HepG2 (cell line): ENCODE data around the gene ABCA2. TPM values are rescaled to one million over a fixed set of nuclear protein-coding genes. Genes with fewer than 3 reads are reported as not detected.

Experiments
- ATAC-seq: fragments of 200-7000 bp; cut with Tn5 transposase; 3 replicates; pipeline ENCODE4 v1.9.1; 2020; ENCODE audit warnings: mild to moderate bottlenecking, moderate library complexity
- BruUV-seq: library from RNA; stranded (reverse); fragments of 400-500 nt; replicated peaks from 2 replicates; lab custom pipeline; 2021; lab: Mats Ljungman, UMichigan
- CTCF ChIA-PET: fragments of 300-600 bp; formaldehyde crosslinking; extraction: SDS; loops from one replicate; lab custom pipeline; 2021; ENCODE audit warnings: low total read pairs, inconsistent platforms, low intra/inter-chr PET ratio; lab: Yijun Ruan, JAX
- POLR2A ChIA-PET: fragments of 350-600 bp; sonication (Branson Sonifier 250); formaldehyde crosslinking; loops from one replicate; lab custom pipeline; 2020; ENCODE audit warnings: antibody characterized with exemption, inconsistent platforms; lab: Yijun Ruan, JAX
- DNase-seq: peaks from one replicate; pipeline ENCODE4 v3.0.0-alpha.2; 2015; ENCODE audit warnings: low spot score
- FAIRE-seq: peaks from 3 replicates; lab custom pipeline; 2011; peaks lifted over from hg19 to GRCh38; lab: Jason Lieb, UNC
- H2AFZ ChIP-seq: one replicate; pipeline ENCODE4 v1.6.1; 2011; ENCODE audit warnings: low read length, inconsistent platforms
- H3K27ac ChIP-seq: fragments of 300-600 bp; 3 replicates; pipeline ENCODE4 v1.8.0; 2011; ENCODE audit warnings: mixed run types, mild to moderate bottlenecking, mixed read lengths, low read length, inconsistent platforms; ENCODE audit not compliant: insufficient read depth; ENCODE audit errors: extremely low read length
- H3K27me3 ChIP-seq, 2 experiments: fragments of 200-600 bp in 1 of 2; 2 replicates in 1 of 2; 3 replicates in 1 of 2; pipeline versions ENCODE4 v1.6.0 to v1.8.0; 2011; ENCODE audit warnings: low read length in 2 of 2, mild to moderate bottlenecking in 2 of 2, moderate library complexity in 2 of 2, inconsistent platforms in 1 of 2; ENCODE audit not compliant: insufficient read depth in 2 of 2, control insufficient read depth in 1 of 2
- H3K36me3 ChIP-seq, 2 experiments: fragments of 200-600 bp in 1 of 2; replicated peaks in 1 of 2; 2 replicates in 1 of 2; 3 replicates in 1 of 2; pipeline versions ENCODE4 v1.5.1 to v1.8.0; 2011; ENCODE audit warnings: low read length in 2 of 2, inconsistent platforms in 1 of 2; ENCODE audit not compliant: insufficient read depth in 2 of 2, control insufficient read depth in 1 of 2
- H3K4me1 ChIP-seq: 2 replicates; pipeline ENCODE4 v1.5.1; 2012; ENCODE audit warnings: low read length, inconsistent platforms; ENCODE audit not compliant: insufficient read depth
- H3K4me2 ChIP-seq: 2 replicates; pipeline ENCODE4 v1.6.0; 2011; ENCODE audit warnings: low read depth, low read length, inconsistent platforms
- H3K4me3 ChIP-seq, 3 experiments: fragments of 200-600 bp in 1 of 3; sonication (generic), shearing (Covaris generic) in 1 of 3; replicated peaks in 1 of 3; 2 replicates each; pipeline ENCODE4 v1.5.1; 2011 to 2016; ENCODE audit warnings: low read length in 3 of 3, inconsistent platforms in 2 of 3, low read depth in 2 of 3, mild to moderate bottlenecking in 2 of 3, control low read depth in 1 of 3, mixed read lengths in 1 of 3; ENCODE audit not compliant: insufficient read depth in 1 of 3
- H3K79me2 ChIP-seq: one replicate; pipeline ENCODE4 v1.6.1; 2011; ENCODE audit warnings: low read length, inconsistent platforms; ENCODE audit not compliant: insufficient read depth
- H3K9ac ChIP-seq: 2 replicates; pipeline ENCODE4 v1.6.0; 2011; ENCODE audit warnings: mild to moderate bottlenecking, low read depth, low read length, inconsistent platforms; ENCODE audit not compliant: insufficient read depth
- H3K9me3 ChIP-seq: 2 replicates; pipeline ENCODE4 v1.5.1; 2012; ENCODE audit warnings: mild to moderate bottlenecking, low read length
- H4K20me1 ChIP-seq: 2 replicates; pipeline ENCODE4 v1.6.0; 2011; ENCODE audit warnings: inconsistent platforms, mild to moderate bottlenecking, low read length, moderate library complexity; ENCODE audit not compliant: insufficient read depth
- AGO1 ChIP-seq: fragments of 200-400 bp; formaldehyde crosslinking; IDR thresholded peaks from 2 replicates; pipeline ENCODE4 v1.6.1; 2017; ENCODE audit warnings: mild to moderate bottlenecking, low read depth, low read length, moderate library complexity; ENCODE audit not compliant: poor library complexity, severe bottlenecking
- BRD4 ChIP-seq: sonication (generic); formaldehyde crosslinking; IDR thresholded peaks from 2 replicates; pipeline ENCODE4 v1.4.0; 2020; ENCODE audit warnings: missing genetic modification reagents
- EED ChIP-seq: sonication (generic); formaldehyde crosslinking; IDR thresholded peaks from 2 replicates; pipeline ENCODE4 v1.5.0; 2020; ENCODE audit warnings: mild to moderate bottlenecking, missing genetic modification reagents
- FOXM1 ChIP-seq: sonication (generic); formaldehyde crosslinking; IDR thresholded peaks from 2 replicates; pipeline ENCODE4 v1.5.0; 2020; ENCODE audit warnings: missing genetic modification reagents
- JUND ChIP-seq: sonication (generic); formaldehyde crosslinking; IDR thresholded peaks from 2 replicates; pipeline ENCODE4 v1.8.0; 2022; ENCODE audit warnings: mild to moderate bottlenecking, missing genetic modification reagents
- MAZ ChIP-seq, 2 experiments: sonication (generic) in 1 of 2; formaldehyde crosslinking in 1 of 2; IDR thresholded peaks; 2 replicates each; pipeline versions ENCODE4 v1.5.0 to v1.6.1; 2012 to 2020; ENCODE audit warnings: low read depth in 2 of 2, mild to moderate bottlenecking in 2 of 2, borderline replicate concordance in 1 of 2, improper control_type of control experiment in 1 of 2, low read length in 1 of 2, missing genetic modification reagents in 1 of 2, moderate library complexity in 1 of 2
- MEIS1 ChIP-seq: sonication (generic); formaldehyde crosslinking; IDR thresholded peaks from 2 replicates; pipeline ENCODE4 v1.9.0; 2021; ENCODE audit warnings: mild to moderate bottlenecking, missing genetic modification reagents, moderate library complexity, borderline replicate concordance
- MYC ChIP-seq: sonication (generic); formaldehyde crosslinking; IDR thresholded peaks from 2 replicates; pipeline ENCODE4 v1.9.0; 2021; ENCODE audit warnings: missing genetic modification reagents, borderline replicate concordance
- TAF15 ChIP-seq: fragments of 200-400 bp; formaldehyde crosslinking; IDR thresholded peaks from one replicate; pipeline ENCODE4 v1.6.1; 2018; ENCODE audit warnings: mild to moderate bottlenecking, low read depth, low read length; ENCODE audit not compliant: poor library complexity, severe bottlenecking
- TBX2 ChIP-seq: sonication (generic); formaldehyde crosslinking; IDR thresholded peaks from 2 replicates; pipeline ENCODE4 v1.5.0; 2020; ENCODE audit warnings: missing genetic modification reagents, mild to moderate bottlenecking, borderline replicate concordance
- ZNF10 ChIP-seq: sonication (generic); formaldehyde crosslinking; IDR thresholded peaks from 2 replicates; pipeline ENCODE4 v1.4.0; 2020; ENCODE audit warnings: mild to moderate bottlenecking, low read depth, missing genetic modification reagents, borderline replicate concordance
- ZNF30 ChIP-seq: sonication (generic); formaldehyde crosslinking; IDR thresholded peaks from 2 replicates; pipeline ENCODE4 v1.5.0; 2020; ENCODE audit warnings: mild to moderate bottlenecking, missing genetic modification reagents
- ZNF546 ChIP-seq: sonication (generic); formaldehyde crosslinking; conservative IDR thresholded peaks from 2 replicates; pipeline ENCODE4 v1.8.1; 2023; ENCODE audit warnings: mild to moderate bottlenecking, missing genetic modification reagents
- ZNF747 ChIP-seq: sonication (generic); formaldehyde crosslinking; IDR thresholded peaks from 2 replicates; pipeline ENCODE4 v1.8.1; 2023; ENCODE audit warnings: missing genetic modification reagents, mild to moderate bottlenecking, borderline replicate concordance
- ZNF761 ChIP-seq: sonication (generic); formaldehyde crosslinking; conservative IDR thresholded peaks from 2 replicates; pipeline ENCODE4 v1.4.0; 2020; ENCODE audit warnings: mild to moderate bottlenecking, missing genetic modification reagents
- WGBS: methylation state at CpG from one replicate; pipeline ENCODE4 v1.1.6; 2017; ENCODE audit warnings: low lambda C conversion rate; 5-methylcytosine and 5-hydroxymethylcytosine counted together
- in situ Hi-C: cut with HindIII; loops from 2 replicates; pipeline ENCODE4 v1.10.0; 2017; ENCODE audit warnings: low pct_unique_long_range_greater_than_20kb; ENCODE audit not compliant: extremely low pct_ligation_motif_present
- intact Hi-C: fragments of 100-400 bp; cut with micrococcal nuclease; formaldehyde crosslinking; loops from one replicate; pipeline ENCODE4 v1.10.0; 2022; ENCODE audit not compliant: unreplicated experiment
- polyA plus RNA-seq, 8 experiments: library from polyadenylated mRNA; depleted of rRNA in 3 of 8; stranded (reverse) in 7 of 8; unstranded in 1 of 8; fragments of >200 nt; fragmentation: Illumina TruSeq in 4 of 8; extraction: Trizol in 4 of 8; gene quantifications; 2 replicates each; pipeline versions ENCODE4 v1.2.1 to v1.2.3, GENCODE V29; 2011 to 2016; ENCODE audit warnings: low read depth in 4 of 8, missing spikeins in 1 of 8, mixed read lengths in 1 of 8; ENCODE audit not compliant: insufficient read depth in 1 of 8
- total RNA-seq, 5 experiments: library from RNA; depleted of rRNA; stranded (reverse); fragments of >200 nt; fragmentation: Illumina TruSeq; extraction: Trizol; gene quantifications; 2 replicates each; pipeline ENCODE4 v1.2.3, GENCODE V29; 2016; ENCODE audit warnings: low read depth in 1 of 5
- TF ChIP-seq, protein P1 (sequence below): sonication (generic); formaldehyde crosslinking; IDR thresholded peaks from 2 replicates; pipeline ENCODE4 v1.4.0; 2020; ENCODE audit warnings: mild to moderate bottlenecking, missing genetic modification reagents
- TF ChIP-seq, protein P2 (sequence below): sonication (generic); formaldehyde crosslinking; IDR thresholded peaks from 2 replicates; pipeline ENCODE4 v1.5.1; 2020; ENCODE audit warnings: mild to moderate bottlenecking, missing genetic modification reagents, moderate library complexity

Gene ABCA2
- total and polyA plus RNA-seq, 2 of the 13 experiments (the other 11 are each of a cell fraction or from before 2014, with no cell fraction given) = 2.9 to 19.2 TPM

- no TSS peak for BruUV-seq
- Histone ChIP-seq H3K27ac (no peak overlapping the region), H3K36me3 (no peaks in the 10 kb centered on the region), H3K4me3 (peak overlapping the region in 1 of 3 experiments; percentile 36; a peak in 1 of 6 replicates), H3K4me2 (peak overlapping the region; percentile 44; the same call in 1 of the 2 replicates), H4K20me1 (no peaks in the 10 kb centered on the region), H3K4me1 (peaks cover 44% of the 10 kb centered on the region), H3K9ac (no peak overlapping the region), H3K9me3 (no peaks in the 10 kb centered on the region), H3K79me2 (no peaks in the 10 kb centered on the region), H3K27me3 (0 out of 5 replicates have a peak, but pooled peaks cover 0 to 4% of the 10 kb centered on the region in 2 experiments), H2AFZ (no peak overlapping the region)
- no peak for FAIRE-seq
- in situ Hi-C loops (loop anchor here (10.0 kb wide), 1 partner anchor 191 kb away; the partner anchor contains the start of genes AJM1 and PHPT1), intact Hi-C loops (loop anchor here (1.0 to 2.0 kb wide), 2 partner anchors 87 to 248 kb away; no protein-coding TSS in a partner anchor)
- ATAC-seq = peak; percentile 41
- ChIA-PET CTCF (interaction anchor here (1.5 to 2.3 kb wide), 3 partner anchors 14 to 248 kb away, joined by 5 to 15 read pairs (median 10); no protein-coding TSS in a partner anchor), POLR2A (interaction anchor here (0.8 to 1.8 kb wide), 7 partner anchors 11 to 247 kb away, joined by 3 to 10 read pairs (median 3); partner anchors contain the start of genes C8G, FBXW5, MAN1B1 and SAPCD2)
- no peak for DNase-seq
- 4% methylated on average over 4 of the region's 9 CpGs for WGBS
- TF ChIP-seq FOXM1 (CRISPR knock-in tag) = no peak
- no peak for TF ChIP-seq MAZ (IDR thresholded peaks at IDR 0.05; ENCODE audit: borderline replicate concordance, low read depth, low read length)
- peak; percentile 55; the same call in 1 of the 2 replicates for TF ChIP-seq MAZ (CRISPR knock-in tag; IDR thresholded peaks at IDR 0.05; ENCODE audit: low read depth)
- no peak for TF ChIP-seq ZNF761
- TF ChIP-seq AGO1 = peak; percentile 0
- no peak for TF ChIP-seq JUND (CRISPR knock-in tag)
- TF ChIP-seq MEIS1 (CRISPR knock-in tag) = 0 out of 2 replicates have a peak, but pooled peaks have one; percentile 27
- no peak for TF ChIP-seq MYC (CRISPR knock-in tag)
- TF ChIP-seq, protein P1, sequence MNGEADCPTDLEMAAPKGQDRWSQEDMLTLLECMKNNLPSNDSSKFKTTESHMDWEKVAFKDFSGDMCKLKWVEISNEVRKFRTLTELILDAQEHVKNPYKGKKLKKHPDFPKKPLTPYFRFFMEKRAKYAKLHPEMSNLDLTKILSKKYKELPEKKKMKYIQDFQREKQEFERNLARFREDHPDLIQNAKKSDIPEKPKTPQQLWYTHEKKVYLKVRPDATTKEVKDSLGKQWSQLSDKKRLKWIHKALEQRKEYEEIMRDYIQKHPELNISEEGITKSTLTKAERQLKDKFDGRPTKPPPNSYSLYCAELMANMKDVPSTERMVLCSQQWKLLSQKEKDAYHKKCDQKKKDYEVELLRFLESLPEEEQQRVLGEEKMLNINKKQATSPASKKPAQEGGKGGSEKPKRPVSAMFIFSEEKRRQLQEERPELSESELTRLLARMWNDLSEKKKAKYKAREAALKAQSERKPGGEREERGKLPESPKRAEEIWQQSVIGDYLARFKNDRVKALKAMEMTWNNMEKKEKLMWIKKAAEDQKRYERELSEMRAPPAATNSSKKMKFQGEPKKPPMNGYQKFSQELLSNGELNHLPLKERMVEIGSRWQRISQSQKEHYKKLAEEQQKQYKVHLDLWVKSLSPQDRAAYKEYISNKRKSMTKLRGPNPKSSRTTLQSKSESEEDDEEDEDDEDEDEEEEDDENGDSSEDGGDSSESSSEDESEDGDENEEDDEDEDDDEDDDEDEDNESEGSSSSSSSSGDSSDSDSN (CRISPR knock-in tag) = peak; percentile 11; the same call in 1 of the 2 replicates
- peak; percentile 52 for TF ChIP-seq TAF15
- TF ChIP-seq TBX2 (CRISPR knock-in tag) = 0 out of 2 replicates have a peak, but pooled peaks have one; percentile 52
- TF ChIP-seq BRD4 = peak; percentile 30; the same call in 1 of the 2 replicates
- no peak for TF ChIP-seq ZNF30 (CRISPR knock-in tag)
- TF ChIP-seq, protein P2, sequence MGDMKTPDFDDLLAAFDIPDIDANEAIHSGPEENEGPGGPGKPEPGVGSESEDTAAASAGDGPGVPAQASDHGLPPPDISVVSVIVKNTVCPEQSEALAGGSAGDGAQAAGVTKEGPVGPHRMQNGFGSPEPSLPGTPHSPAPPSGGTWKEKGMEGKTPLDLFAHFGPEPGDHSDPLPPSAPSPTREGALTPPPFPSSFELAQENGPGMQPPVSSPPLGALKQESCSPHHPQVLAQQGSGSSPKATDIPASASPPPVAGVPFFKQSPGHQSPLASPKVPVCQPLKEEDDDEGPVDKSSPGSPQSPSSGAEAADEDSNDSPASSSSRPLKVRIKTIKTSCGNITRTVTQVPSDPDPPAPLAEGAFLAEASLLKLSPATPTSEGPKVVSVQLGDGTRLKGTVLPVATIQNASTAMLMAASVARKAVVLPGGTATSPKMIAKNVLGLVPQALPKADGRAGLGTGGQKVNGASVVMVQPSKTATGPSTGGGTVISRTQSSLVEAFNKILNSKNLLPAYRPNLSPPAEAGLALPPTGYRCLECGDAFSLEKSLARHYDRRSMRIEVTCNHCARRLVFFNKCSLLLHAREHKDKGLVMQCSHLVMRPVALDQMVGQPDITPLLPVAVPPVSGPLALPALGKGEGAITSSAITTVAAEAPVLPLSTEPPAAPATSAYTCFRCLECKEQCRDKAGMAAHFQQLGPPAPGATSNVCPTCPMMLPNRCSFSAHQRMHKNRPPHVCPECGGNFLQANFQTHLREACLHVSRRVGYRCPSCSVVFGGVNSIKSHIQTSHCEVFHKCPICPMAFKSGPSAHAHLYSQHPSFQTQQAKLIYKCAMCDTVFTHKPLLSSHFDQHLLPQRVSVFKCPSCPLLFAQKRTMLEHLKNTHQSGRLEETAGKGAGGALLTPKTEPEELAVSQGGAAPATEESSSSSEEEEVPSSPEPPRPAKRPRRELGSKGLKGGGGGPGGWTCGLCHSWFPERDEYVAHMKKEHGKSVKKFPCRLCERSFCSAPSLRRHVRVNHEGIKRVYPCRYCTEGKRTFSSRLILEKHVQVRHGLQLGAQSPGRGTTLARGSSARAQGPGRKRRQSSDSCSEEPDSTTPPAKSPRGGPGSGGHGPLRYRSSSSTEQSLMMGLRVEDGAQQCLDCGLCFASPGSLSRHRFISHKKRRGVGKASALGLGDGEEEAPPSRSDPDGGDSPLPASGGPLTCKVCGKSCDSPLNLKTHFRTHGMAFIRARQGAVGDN (CRISPR knock-in tag) = peak; percentile 51; the same call in 1 of the 2 replicates
- TF ChIP-seq ZNF546 = 0 out of 2 replicates have a peak, but pooled peaks have one; percentile 10
- peak; percentile 77; the same call in 1 of the 2 replicates for TF ChIP-seq EED (CRISPR knock-in tag)
- 0 out of 2 replicates have a peak, but pooled peaks have one; percentile 24 for TF ChIP-seq ZNF10 (CRISPR knock-in tag)
- TF ChIP-seq ZNF747 (CRISPR knock-in tag) = 0 out of 2 replicates have a peak, but pooled peaks have one; percentile 34
Measured at GRCh38 chr9:137035507-137035834, 7.4 kb upstream of the ABCA2 start.
